Measurements from ENCODE around the gene RBMS1. TPM values are rescaled to one million over a fixed set of nuclear protein-coding genes. Genes with fewer than 3 reads are reported as not detected.

The RBMS1 gene
- total RNA-seq, 1 experiment from 2014 or later, result 49.9 TPM

- peak; percentile 86 for DNase-seq (ENCODE audit: low read depth)
Observed at GRCh38 chr2:160227293-160227915, 266.2 kb downstream of the RBMS1 start.

GRCh38 chr2:160226367-160226766, 267.2 kb downstream of the RBMS1 start:
- no peak for DNase-seq (ENCODE audit: low read depth)

GRCh38 chr2:160225722-160226121, 267.9 kb downstream of the RBMS1 start:
- DNase-seq (ENCODE audit: low read depth), result no peak

GRCh38 chr2:160224507-160224906, 269.1 kb downstream of the RBMS1 start:
- no peak for DNase-seq (ENCODE audit: low read depth)

- peak; percentile 96 for DNase-seq (ENCODE audit: low read depth)
Observed at GRCh38 chr2:160224060-160224459, 269.5 kb downstream of the RBMS1 start.

GRCh38 chr2:160223560-160223959, 270.0 kb downstream of the RBMS1 start:
- no peak for DNase-seq (ENCODE audit: low read depth)

- no peak for DNase-seq (ENCODE audit: low read depth)
Observed at GRCh38 chr2:160222546-160223283, 270.9 kb downstream of the RBMS1 start.
